ENCODE results near the gene C1orf232.

Gene C1orf232

GRCh38 chr1:26122988-26123973 lies 45.5 kb downstream of the C1orf232 start:
- no peak for DNase-seq

- no peak for DNase-seq
These were observed 46.6 kb downstream of the C1orf232 start for GRCh38 chr1:26121854-26122773.

- no peak for DNase-seq
These were observed 48.7 kb downstream of the C1orf232 start for GRCh38 chr1:26119892-26120608.

GRCh38 chr1:26114165-26114927 lies 54.4 kb downstream of the C1orf232 start:
- no peak for DNase-seq
